Lower lobe of right lung (tissue), 2 donors: ENCODE data around the gene CHRNA7. TPM values are rescaled to one million over a fixed set of nuclear protein-coding genes. Genes with fewer than 3 reads are reported as not detected.

ENCODE experiments used
- ATAC-seq, 2 donors: fragments of 200-7000 bp; cut with Tn5 transposase; one replicate each; pipeline ENCODE4 v1.9.1; 2020 to 2022; ENCODE audit warnings: mild to moderate bottlenecking in 2 of 2, moderate library complexity in 2 of 2
- DNase-seq: peaks from one replicate; pipeline ENCODE4 v3.0.0-alpha.2; 2020
- H3K27ac ChIP-seq: fragments of 200-600 bp; one replicate; pipeline ENCODE4 v1.8.0; 2022
- H3K27me3 ChIP-seq: fragments of 200-600 bp; one replicate; pipeline ENCODE4 v1.8.0; 2022; ENCODE audit warnings: low read depth
- H3K36me3 ChIP-seq: fragments of 200-600 bp; one replicate; pipeline ENCODE4 v1.8.0; 2022; ENCODE audit warnings: mild to moderate bottlenecking
- H3K4me1 ChIP-seq: fragments of 200-600 bp; one replicate; pipeline ENCODE4 v1.8.0; 2022
- H3K4me3 ChIP-seq: fragments of 200-600 bp; one replicate; pipeline ENCODE4 v1.8.0; 2022; ENCODE audit warnings: mild to moderate bottlenecking
- H3K9me3 ChIP-seq: fragments of 200-600 bp; one replicate; pipeline ENCODE4 v1.8.0; 2022
- CTCF ChIP-seq: fragments of 200-600 bp; IDR thresholded peaks from one replicate; pipeline ENCODE4 v1.8.0; 2022; ENCODE audit warnings: antibody characterized with exemption, mild to moderate bottlenecking
- intact Hi-C: fragments of 100-400 bp; cut with DNase I; formaldehyde crosslinking; loops from one replicate; pipeline ENCODE4 v1.11.0; 2022
- total RNA-seq: library from RNA; stranded (reverse); fragmentation: NEBNext Ultra II Directional; extraction: Animal tissue kit (Norgen Biotek cat#: 25700); gene quantifications from one replicate; pipeline ENCODE4 v1.2.1, GENCODE V29; 2021
- donor health status: DM: no; HTN: yes; CAD: no; lungs with severe emphysema.

CHRNA7 gene
- total RNA-seq, 1 donor from 2014 or later, result 0.92 TPM

- no peaks in the 10 kb centered on the region for H3K36me3 ChIP-seq
- H3K27me3 ChIP-seq, result no peaks in the 10 kb centered on the region
- ATAC-seq, result no peak
- intact Hi-C loops, result no loop called here
- DNase-seq, result no peak
- no peak for TF ChIP-seq CTCF
- no peak overlapping the region for H3K27ac ChIP-seq
- H3K4me3 ChIP-seq, result no peak overlapping the region
- no peaks in the 10 kb centered on the region for H3K4me1 ChIP-seq
- H3K9me3 ChIP-seq, result peaks cover 4% of the 10 kb centered on the region
Observed at GRCh38 chr15:32060706-32061105, 30.4 kb downstream of the CHRNA7 start.

GRCh38 chr15:32067115-32067514, 36.8 kb downstream of the CHRNA7 start:
- intact Hi-C loops, result no loop called here
- TF ChIP-seq CTCF, result no peak
- Histone ChIP-seq H3K4me1 (no peaks in the 10 kb centered on the region), H3K9me3 (peaks cover 26% of the 10 kb centered on the region), H3K36me3 (no peaks in the 10 kb centered on the region), H3K4me3 (no peak overlapping the region), H3K27me3 (no peaks in the 10 kb centered on the region), H3K27ac (no peak overlapping the region)
- DNase-seq, result no peak
- no peak for ATAC-seq

- no peak for TF ChIP-seq CTCF
- intact Hi-C loops, result no loop called here
Observed at GRCh38 chr15:32089851-32090359, 59.6 kb downstream of the CHRNA7 start.

GRCh38 chr15:32091505-32092380, 61.4 kb downstream of the CHRNA7 start:
- Histone ChIP-seq H3K4me3 (no peak overlapping the region), H3K27me3 (no peaks in the 10 kb centered on the region), H3K27ac (no peak overlapping the region), H3K4me1 (no peaks in the 10 kb centered on the region), H3K36me3 (no peaks in the 10 kb centered on the region), H3K9me3 (no peaks in the 10 kb centered on the region)
- no peak for ATAC-seq
- TF ChIP-seq CTCF, result no peak
- intact Hi-C loops, result no loop called here
- DNase-seq, result no peak

More at GRCh38 chr15:32089851-32090359, 59.6 kb downstream of the CHRNA7 start:
- H3K4me1 ChIP-seq, result no peaks in the 10 kb centered on the region
- H3K4me3 ChIP-seq, result no peak overlapping the region
- no peaks in the 10 kb centered on the region for H3K27me3 ChIP-seq
- H3K9me3 ChIP-seq, result no peaks in the 10 kb centered on the region
- no peaks in the 10 kb centered on the region for H3K36me3 ChIP-seq
- no peak for DNase-seq
- no peak for ATAC-seq
- no peak overlapping the region for H3K27ac ChIP-seq

- H3K27me3 ChIP-seq, result no peaks in the 10 kb centered on the region
- no peaks in the 10 kb centered on the region for H3K9me3 ChIP-seq
- TF ChIP-seq CTCF, result no peak
- H3K4me1 ChIP-seq, result no peaks in the 10 kb centered on the region
- no peak for DNase-seq
- intact Hi-C loops, result no loop called here
- no peak overlapping the region for H3K27ac ChIP-seq
- no peak for ATAC-seq
- H3K36me3 ChIP-seq, result no peaks in the 10 kb centered on the region
- H3K4me3 ChIP-seq, result no peak overlapping the region
Observed at GRCh38 chr15:32096213-32096612, 65.9 kb downstream of the CHRNA7 start.
